HUES64 (cell line): ENCODE data around the gene OXCT2.
"Not testable (repeated sequence)": the region's sequence is repeated elsewhere in the genome, so short reads cannot be mapped to it uniquely, and the experiment has no call there.

ENCODE experiments used
- H3K27ac ChIP-seq: 2 replicates; pipeline ENCODE4 v1.7.0; 2013; ENCODE audit warnings: low read depth, low read length, inconsistent platforms
- H3K27me3 ChIP-seq: 2 replicates; pipeline ENCODE4 v1.6.1; 2013; ENCODE audit warnings: mild to moderate bottlenecking, low read length; ENCODE audit not compliant: insufficient read depth
- H3K36me3 ChIP-seq: 2 replicates; pipeline ENCODE4 v1.6.1; 2013; ENCODE audit warnings: mild to moderate bottlenecking, low read length; ENCODE audit not compliant: insufficient read depth
- H3K4me1 ChIP-seq: 2 replicates; pipeline ENCODE4 v1.6.1; 2013; ENCODE audit warnings: mild to moderate bottlenecking, low read length, moderate library complexity; ENCODE audit not compliant: insufficient read depth
- H3K4me3 ChIP-seq: 2 replicates; pipeline ENCODE4 v1.5.1; 2013; ENCODE audit warnings: mild to moderate bottlenecking, low read length, moderate library complexity
- H3K9ac ChIP-seq: 2 replicates; pipeline ENCODE4 v1.6.1; 2013; ENCODE audit warnings: mild to moderate bottlenecking, low read depth, low read length
- H3K9me3 ChIP-seq: 2 replicates; pipeline ENCODE4 v1.6.1; 2013; ENCODE audit warnings: low read depth, low read length; ENCODE audit not compliant: insufficient read depth
- WGBS: fragments of 150-250, 120-280 bp; methylation state at CpG from one replicate; pipeline ENCODE4 v1.1.7; 2013; ENCODE audit warnings: missing lambda C conversion rate; 5-methylcytosine and 5-hydroxymethylcytosine counted together

OXCT2 gene

DNA sequence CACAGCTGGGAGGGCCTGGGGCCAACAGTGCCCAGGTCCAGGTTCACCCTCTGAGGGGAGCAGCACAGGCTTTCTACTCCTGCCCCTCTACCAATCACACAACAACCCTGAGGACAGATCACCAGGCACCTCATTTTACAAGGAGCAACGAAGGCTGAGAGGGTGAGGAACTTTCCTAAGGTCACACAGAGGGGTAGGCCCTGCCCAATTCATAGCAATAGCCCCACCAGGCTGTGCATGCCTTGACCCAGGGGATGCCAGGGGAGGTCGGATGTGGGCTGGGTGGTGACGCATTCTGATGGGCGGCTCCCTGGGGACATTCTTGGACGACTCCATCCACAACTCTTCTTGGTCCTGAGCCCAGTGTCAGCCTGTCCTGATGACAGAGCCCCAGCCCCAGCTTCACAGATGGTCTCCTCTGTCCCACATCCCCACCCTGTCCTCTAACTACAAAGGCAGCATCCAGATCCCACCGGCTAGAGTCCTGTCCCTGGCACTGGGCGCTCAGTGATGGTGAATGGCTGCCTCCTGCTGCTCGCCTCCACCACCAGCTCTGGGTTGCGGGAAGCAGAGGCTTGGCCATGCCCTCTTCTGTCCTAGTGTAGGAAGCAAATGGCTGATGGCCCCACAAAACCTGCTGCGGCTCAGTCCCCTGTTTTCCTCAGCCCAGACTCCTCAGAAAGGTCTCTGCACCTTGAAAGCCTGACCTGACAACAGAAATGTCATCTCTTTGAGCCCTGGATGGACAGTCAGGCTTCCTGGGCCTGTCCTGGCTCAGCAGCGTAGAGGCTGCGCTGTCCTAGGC lies 15.4 kb upstream of the OXCT2 start:
- H3K27ac ChIP-seq, H3K9ac ChIP-seq, H3K36me3 ChIP-seq, H3K9me3 ChIP-seq, H3K4me1 ChIP-seq, H3K4me3 ChIP-seq: not testable (repeated sequence)
- peaks cover 83% of the 10 kb centered on the region for H3K27me3 ChIP-seq
- WGBS: 93% methylated on average over 8 of the region's 12 CpGs

DNA sequence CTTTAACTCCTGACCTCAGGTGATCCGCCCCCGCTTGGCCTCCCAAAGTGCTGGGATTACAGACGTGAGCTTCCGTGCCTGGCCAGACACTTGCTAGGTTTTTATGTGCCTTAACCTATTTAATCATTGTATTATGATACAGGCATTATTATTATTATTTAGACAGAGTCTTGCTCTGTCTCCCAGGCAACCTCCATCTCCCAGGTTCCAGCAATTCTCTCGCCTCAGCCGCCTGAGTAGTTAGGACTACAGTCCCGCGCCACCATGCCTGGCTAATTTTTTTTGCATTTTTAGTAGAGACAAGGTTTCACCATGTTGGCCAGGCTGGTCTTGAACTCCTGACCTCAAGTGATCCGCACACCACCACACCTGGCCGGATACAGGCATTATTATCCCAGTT lies 11.5 kb upstream of the OXCT2 start:
- H3K9me3 ChIP-seq, H3K9ac ChIP-seq, H3K36me3 ChIP-seq, H3K27ac ChIP-seq, H3K4me3 ChIP-seq, H3K4me1 ChIP-seq: not testable (repeated sequence)
- H3K27me3 ChIP-seq: peaks cover 69% of the 10 kb centered on the region
- 85% methylated on average over 10 of the region's 10 CpGs for WGBS

DNA sequence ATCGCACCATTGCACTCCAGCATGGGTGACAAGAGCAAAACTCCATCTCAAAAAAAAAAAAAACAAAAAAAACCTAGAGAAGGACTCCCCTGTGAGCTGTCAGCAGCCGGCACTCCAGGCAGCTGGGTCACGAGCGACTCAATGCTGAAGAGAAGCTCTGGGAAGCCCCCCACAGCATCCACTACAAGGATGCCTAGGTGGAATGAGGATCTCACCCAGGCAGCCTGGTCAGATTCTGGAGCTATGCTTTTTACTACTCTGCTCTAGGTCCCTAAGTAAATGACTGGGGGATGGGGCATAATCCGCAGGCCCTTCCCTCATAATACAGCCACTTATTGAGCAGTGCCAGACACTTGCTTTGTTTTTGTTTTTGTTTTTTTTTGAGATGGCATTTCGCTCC lies 11.0 kb upstream of the OXCT2 start:
- no peaks in the 10 kb centered on the region for H3K36me3 ChIP-seq
- WGBS: 90% methylated on average over 5 of the region's 6 CpGs
- no peak overlapping the region for H3K27ac ChIP-seq
- no peak overlapping the region for H3K4me3 ChIP-seq
- H3K27me3 ChIP-seq: peaks cover 64% of the 10 kb centered on the region
- H3K9ac ChIP-seq: no peak overlapping the region
- H3K4me1 ChIP-seq: no peaks in the 10 kb centered on the region
- H3K9me3 ChIP-seq: no peaks in the 10 kb centered on the region

DNA sequence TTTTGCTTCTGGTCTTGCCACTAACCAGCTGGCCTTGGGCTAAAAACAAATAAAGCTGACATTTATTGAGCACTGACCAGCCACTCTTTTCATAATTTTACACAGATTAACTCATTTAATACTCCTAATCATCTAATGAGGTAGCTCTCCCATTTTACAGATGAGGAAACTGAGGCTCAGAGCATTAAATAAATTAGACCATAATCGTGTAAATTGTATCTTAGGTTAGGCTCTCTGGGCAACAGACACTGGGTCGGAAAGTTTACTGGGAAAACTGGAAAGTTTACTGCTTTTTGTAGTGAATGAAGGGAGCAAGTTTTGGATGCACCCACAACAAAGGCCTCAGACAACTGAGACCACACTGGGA lies 10.2 kb upstream of the OXCT2 start:
- Histone ChIP-seq H3K9ac (no peak overlapping the region), H3K27me3 (peaks cover 58% of the 10 kb centered on the region), H3K9me3 (no peaks in the 10 kb centered on the region), H3K4me1 (no peaks in the 10 kb centered on the region), H3K27ac (no peak overlapping the region), H3K36me3 (no peaks in the 10 kb centered on the region), H3K4me3 (no peak overlapping the region)
- 92% methylated on average over 2 of the region's 2 CpGs for WGBS

DNA sequence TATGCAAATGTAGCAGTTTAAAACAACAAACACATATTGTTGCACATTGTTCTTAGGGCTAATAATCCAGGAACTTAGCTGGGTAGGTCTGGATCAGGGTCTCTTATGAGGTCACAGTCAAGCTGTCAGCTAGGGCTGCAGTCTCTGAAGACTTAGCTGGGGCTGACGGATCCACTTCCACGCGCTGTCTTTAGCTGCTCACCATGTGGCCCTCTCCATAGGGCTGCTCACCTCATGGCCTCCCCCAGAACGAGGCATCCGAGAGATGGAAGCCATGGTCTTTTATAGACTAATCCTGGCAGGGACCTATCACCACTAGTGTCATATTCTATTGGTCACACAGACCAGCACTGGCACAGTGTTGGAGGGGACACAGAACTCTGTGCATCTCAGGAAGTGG lies 8.7 kb upstream of the OXCT2 start:
- Histone ChIP-seq H3K27ac (no peak overlapping the region), H3K36me3 (no peaks in the 10 kb centered on the region), H3K9ac (no peak overlapping the region), H3K4me1 (no peaks in the 10 kb centered on the region), H3K4me3 (no peak overlapping the region), H3K9me3 (no peaks in the 10 kb centered on the region), H3K27me3 (peaks cover 49% of the 10 kb centered on the region)
- WGBS: 80% methylated on average over 5 of the region's 5 CpGs

DNA sequence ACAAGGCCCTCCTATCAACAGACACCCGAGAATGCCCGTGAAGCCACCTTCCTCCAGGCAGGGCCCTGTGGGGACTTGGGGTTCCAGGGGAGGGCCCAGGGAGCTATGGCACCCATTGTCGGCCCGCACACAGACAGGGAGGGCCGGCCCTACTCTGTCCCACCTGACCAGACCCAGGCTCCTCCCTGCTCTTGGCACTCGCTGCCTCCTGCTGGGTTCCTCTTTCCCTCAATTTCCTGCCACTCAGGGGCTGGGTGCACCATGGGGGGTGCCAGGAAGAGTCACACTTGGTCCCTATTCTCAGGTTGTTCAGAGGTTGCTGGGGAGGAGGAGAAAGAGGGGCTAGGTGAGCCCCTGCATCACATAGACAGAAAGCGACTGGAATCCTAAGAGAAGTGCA lies 8.0 kb upstream of the OXCT2 start:
- Histone ChIP-seq H3K4me3 (no peak overlapping the region), H3K27me3 (peaks cover 49% of the 10 kb centered on the region), H3K4me1 (no peaks in the 10 kb centered on the region), H3K9me3 (no peaks in the 10 kb centered on the region), H3K36me3 (no peaks in the 10 kb centered on the region), H3K27ac (no peak overlapping the region), H3K9ac (no peak overlapping the region)
- WGBS: 82% methylated on average over 7 of the region's 7 CpGs

DNA sequence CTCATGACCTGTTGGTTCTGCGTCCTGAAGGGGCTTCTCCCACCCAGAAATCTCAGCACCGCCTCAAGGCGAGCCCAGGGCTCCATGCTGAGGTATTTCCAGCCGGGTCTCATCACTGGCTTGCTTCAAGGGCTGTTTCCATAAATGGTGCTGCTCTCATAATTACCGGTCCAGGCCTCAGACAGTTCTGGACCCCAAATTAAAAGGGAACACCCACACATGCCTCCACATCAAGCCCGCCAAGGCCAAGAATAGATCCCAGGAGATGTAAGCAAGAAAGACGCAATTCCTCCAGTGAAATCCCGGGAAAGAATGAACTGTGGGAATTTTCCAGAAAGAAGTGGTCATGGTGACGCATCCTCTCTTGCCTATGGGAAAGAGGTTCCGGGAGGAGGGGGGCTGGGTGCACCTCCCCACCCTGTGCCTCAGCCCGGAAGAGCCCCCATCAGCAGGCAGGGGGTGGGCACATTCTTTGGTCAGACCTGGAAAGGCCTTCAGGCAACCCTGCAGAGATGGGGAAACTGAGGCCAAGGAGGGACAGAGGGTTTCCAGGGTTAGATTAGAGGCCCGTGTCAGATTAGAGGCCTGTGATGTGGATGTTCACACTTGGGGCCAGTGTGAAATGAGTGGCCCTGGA lies 7.4 kb upstream of the OXCT2 start:
- WGBS: 93% methylated on average over 12 of the region's 12 CpGs
- H3K36me3 ChIP-seq: not testable (repeated sequence)

DNA sequence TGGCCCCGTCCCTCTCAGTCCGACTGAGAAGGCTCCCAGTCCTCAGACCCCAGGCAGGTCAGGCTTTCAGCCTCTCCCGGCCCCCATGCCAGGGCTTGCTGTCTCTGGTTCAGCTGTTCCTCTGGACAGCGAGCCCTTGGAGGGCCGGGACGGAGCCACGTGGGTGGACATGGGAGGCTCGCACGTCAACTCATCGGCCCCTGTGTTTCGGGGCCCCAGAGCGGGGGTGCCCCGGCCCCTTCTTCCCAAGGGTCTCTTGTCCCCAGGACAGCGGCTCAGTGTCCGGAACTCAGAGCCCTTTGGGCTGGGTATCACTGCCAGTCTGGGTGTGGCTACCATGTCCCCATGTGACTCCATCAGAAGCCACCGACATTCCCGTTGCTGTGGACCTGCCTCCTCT lies 6.7 kb upstream of the OXCT2 start:
- H3K4me1 ChIP-seq, H3K4me3 ChIP-seq, H3K9ac ChIP-seq, H3K36me3 ChIP-seq, H3K27ac ChIP-seq, H3K9me3 ChIP-seq: not testable (repeated sequence)
- peaks cover 37% of the 10 kb centered on the region for H3K27me3 ChIP-seq
- WGBS: 94% methylated on average over 13 of the region's 17 CpGs

More for the DNA sequence above, 7.4 kb upstream of the OXCT2 start:
- H3K4me1 ChIP-seq, H3K4me3 ChIP-seq, H3K27ac ChIP-seq, H3K9ac ChIP-seq, H3K9me3 ChIP-seq: not testable (repeated sequence)
- peaks cover 44% of the 10 kb centered on the region for H3K27me3 ChIP-seq

DNA sequence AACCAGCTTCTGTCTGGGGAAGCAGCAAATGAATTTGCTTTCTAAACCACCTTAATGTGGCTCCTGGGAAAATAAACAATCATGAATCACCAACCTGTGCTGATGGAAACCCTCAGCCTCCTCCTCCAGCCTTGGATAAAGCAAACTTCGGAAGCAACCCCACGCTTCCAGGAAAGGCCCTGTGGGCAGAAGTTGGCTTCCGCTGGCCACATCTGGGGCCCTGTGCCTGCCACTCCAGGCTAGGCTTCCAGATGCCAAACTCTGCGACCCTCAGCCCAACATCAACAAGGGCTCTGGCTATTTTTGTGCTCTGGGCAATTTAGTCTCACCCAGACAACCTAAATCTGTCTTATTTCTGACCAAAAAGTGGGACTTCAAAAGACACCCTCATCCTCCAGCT lies 6.2 kb upstream of the OXCT2 start:
- Histone ChIP-seq H3K4me1 (no peaks in the 10 kb centered on the region), H3K9me3 (no peaks in the 10 kb centered on the region), H3K4me3 (no peak overlapping the region), H3K36me3 (no peaks in the 10 kb centered on the region), H3K27me3 (peaks cover 37% of the 10 kb centered on the region), H3K9ac (no peak overlapping the region), H3K27ac (no peak overlapping the region)
- WGBS: 85% methylated on average over 4 of the region's 4 CpGs

DNA sequence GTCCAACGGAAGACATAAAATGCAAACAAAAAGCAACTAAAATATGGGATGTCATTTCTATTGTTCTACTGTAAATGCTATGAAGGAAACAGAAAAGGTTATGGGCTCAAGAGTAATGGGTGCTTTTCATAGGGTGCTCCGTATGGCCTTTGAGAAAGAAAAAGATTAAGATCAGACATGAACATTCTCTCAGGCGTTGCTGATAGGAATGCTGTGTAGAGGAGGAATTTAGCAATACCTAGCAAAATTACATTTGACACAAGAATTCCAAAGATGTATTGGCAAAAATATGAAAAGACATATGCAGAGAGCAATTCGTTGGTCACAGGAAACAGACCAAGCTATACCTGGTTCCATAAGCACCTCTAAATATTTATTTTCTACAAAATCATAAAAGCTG lies 5.7 kb upstream of the OXCT2 start:
- H3K9ac ChIP-seq: no peak overlapping the region
- no peaks in the 10 kb centered on the region for H3K36me3 ChIP-seq
- no peaks in the 10 kb centered on the region for H3K9me3 ChIP-seq
- 95% methylated on average over 4 of the region's 4 CpGs for WGBS
- H3K4me1 ChIP-seq: no peaks in the 10 kb centered on the region
- no peak overlapping the region for H3K27ac ChIP-seq
- peaks cover 38% of the 10 kb centered on the region for H3K27me3 ChIP-seq
- H3K4me3 ChIP-seq: no peak overlapping the region

DNA sequence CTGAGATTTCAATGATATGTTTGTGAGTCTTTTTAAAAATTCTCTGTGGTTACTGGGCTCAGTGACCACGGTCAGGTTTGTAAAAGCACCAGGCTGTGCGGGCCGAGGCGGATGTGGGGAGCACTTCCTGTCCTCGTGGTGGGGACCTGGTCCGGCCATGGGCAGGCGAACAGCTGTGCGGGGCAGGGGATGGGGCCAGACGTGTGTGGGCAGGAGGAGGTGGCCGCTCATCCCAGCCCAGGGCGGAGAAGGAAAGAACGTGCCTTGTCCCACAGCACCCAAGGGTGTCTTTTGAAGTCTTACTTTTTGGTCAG lies 5.2 kb upstream of the OXCT2 start:
- Histone ChIP-seq H3K9ac (no peak overlapping the region), H3K27ac (no peak overlapping the region), H3K9me3 (no peaks in the 10 kb centered on the region), H3K27me3 (peaks cover 37% of the 10 kb centered on the region), H3K4me3 (no peak overlapping the region), H3K36me3 (no peaks in the 10 kb centered on the region), H3K4me1 (no peaks in the 10 kb centered on the region)
- WGBS: 93% methylated on average over 12 of the region's 12 CpGs
